Stimulated activated CD4-positive, alpha-beta T cell treated with anti-CD3 and anti-CD28 coated beads, Interleukin-15, amount 100 ng/mL, for 1 hour (primary cell): Measurements from ENCODE around the gene HOOK1.

ENCODE experiments used
- DNase-seq, 2 donors: peaks; one replicate each; pipeline ENCODE4 v3.0.0-alpha.2; 2020; ENCODE audit warnings: low read depth in 1 of 2, low spot score in 1 of 2

HOOK1 gene

DNA sequence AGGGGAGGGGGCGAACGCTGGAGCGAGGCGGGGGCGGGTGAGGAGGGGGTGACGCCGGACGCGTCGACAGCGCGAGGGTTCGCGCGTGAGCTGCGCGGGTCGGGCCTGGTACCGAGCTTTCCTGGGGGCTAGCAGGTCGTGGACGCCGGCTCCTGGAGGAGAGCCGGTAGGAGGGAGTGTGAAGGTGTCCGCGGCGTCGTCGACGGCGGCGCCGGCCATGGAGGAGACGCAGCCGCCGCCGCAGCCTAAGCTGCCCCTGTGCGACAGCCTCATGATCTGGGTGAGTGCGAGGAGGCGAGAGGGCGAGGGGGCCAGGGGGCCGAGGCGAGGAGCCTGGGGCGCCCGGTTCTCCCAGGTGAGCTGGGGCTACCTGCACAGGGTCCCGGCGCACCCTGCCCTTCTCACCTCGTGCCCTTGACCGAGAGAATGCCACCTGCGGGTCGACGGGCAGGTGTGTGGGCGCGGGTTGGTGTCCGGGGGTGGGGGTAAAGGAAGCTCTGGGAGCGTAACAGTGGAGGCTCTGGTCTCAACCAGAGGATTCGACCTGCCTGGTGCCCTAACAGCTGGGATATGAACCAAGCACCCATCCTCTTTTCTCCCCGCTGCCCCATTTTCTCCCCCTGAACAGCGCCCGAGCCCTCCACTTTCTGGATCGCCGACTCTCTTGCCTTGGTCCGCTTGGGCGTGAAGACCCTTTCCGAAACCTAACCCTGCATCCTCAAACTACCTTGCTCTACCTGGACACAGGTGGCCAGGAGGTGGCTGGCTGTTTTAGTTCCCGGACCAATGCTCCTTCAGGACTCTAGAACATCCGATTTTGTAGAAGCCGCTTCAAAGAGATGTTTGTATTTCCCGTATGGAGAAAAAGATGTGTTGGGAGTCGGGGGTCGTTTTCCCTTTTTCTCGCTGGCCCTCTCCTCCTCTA is at the start of gene HOOK1:
Gene HOOK1, plus strand, starts transcription at position 49 of the 925 bp plus-strand sequence. Its CDS starts 169 bp downstream, at position 218.
- no peak for DNase-seq

DNA sequence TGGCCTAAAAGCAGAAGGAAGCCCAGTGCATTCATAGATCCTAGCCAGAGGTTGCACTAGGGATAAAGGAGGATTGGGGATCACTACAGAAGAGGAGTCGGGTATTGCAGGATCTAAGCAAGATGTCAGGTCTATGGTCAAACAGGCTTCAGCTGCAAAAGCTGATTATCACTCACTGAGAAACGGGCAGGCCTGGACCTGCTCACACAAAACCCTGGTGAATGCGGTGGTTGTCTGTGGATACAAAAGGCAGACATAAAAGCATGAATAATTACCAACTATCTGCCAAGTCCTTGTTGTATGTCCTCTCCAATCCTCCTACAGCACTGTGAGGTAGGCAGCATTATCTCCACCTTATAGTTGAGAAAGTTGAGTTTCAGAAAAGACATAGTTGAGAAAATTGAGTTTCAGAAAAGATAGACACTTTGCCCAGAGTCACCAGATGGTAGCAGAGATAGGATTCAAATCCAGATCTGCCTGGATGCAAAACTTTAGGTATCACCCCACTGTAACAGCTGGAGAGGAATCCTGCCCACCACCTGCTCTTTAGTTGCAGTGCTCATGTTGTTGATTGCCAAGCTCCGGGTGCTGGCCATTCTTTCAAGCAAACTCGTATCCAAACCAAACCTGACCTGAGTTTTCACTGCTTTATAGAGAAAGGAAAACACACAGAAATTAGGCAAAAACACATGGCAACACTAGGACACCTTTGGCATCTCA is 49.6 kb upstream of the HOOK1 start:
- DNase-seq: no peak

DNA sequence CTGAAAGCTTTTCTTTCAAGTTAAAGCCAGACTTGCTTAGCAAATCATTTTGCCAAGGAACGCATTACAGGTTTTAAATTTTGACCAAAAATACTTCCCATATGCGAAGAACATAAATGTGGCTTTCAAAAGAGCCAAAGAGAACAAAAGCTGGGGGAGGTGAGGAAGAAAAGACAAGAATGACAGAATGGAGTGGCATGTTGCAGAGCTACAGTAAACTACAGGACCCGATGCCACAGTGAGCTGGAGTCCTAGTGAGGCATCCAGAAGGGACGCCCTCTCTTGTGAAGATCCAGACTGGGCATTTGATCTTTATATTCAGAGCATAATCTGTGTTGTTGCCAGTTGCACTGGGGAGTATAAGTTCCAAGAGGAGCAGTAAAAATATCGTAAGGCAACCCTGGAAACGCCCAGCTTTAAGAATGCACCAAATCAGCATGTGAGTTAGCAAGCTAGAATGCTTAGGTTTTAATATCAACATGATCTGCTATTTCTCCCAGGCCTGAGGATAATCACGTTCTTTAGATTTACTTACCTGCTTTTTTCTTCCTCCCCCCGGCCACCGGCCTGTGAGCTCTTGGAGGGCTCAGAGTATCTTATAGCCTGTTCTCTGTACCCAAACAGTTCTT is 48.4 kb upstream of the HOOK1 start:
- no peak for DNase-seq

DNA sequence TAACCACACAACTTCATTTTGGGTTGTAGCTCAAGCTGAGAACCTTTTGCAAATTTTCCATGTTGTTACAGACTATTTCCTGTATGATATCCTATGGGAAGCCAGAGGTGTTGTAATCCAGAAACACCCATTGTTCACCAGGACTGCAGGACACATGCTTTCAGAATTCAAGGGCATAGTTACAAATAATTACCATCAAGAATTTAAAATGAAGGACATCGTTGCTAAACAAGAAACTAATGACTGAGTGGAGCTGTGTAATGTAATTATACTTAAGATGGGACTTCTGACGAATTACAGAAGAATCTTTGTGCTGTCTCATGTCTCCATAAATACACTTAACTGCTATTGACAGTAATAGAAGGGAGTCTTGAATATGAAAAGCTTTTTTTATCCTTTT is 47.6 kb upstream of the HOOK1 start:
- no peak for DNase-seq

DNA sequence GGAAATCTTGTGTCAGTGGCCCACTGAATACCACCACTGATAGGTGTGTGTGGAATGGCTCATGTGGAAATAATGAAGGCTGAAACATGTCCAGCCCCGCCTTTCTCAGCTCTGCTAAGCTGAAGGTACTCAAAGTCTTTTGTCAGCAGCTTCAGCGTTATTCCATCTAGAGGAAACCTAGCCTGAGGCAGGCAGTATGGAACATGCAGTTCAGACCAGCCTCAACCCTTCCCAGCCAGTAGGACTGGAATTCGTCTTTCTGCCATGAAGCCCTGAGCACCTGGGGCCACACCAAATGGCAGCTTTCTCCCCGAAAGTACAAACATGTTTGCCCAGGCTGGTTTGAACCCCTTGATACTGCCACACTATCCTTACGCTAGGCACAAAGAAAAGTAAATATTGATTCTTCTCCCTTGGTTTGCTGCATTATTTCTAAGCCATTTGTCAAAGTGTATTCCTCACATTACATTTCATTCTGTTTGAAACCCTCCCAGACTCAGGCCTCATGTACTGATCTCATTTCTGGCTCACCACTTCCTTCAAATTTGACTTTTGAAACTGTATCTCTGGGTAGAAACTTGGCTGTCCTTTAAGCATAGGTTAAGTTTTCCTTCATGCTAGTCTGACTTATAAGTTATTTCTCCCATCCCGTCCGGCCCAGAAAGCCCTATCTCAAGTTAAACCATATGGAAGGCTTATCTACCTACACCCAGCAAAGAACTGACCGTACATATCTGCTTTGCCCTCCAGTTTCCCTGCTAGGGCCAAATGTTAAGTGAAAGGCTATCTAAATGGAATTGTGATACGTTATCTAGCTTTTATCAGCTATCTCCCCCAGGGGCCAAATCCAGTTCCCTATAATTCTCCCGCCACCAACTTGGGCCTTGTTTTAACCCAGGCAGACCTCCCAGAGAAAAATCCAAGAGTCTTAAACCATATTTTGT is 45.7 kb upstream of the HOOK1 start:
- no peak for DNase-seq

DNA sequence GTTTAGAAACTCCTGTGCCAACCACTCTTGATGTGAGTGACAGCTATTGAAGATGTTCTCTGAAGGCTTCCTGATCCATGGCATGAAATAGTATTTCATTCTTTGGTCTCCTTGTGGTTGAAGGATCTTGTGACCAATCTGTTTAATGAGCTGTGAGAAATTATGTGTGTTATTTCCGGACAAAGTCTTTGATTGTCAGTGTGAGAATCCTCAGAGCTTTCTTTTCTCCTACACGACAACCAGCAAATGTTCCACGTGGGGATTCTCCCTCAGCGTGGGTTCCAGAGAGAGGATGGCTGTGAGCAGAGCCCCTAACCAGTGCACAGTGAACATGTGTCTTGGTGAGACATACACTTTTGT is 45.0 kb upstream of the HOOK1 start:
- DNase-seq: no peak

DNA sequence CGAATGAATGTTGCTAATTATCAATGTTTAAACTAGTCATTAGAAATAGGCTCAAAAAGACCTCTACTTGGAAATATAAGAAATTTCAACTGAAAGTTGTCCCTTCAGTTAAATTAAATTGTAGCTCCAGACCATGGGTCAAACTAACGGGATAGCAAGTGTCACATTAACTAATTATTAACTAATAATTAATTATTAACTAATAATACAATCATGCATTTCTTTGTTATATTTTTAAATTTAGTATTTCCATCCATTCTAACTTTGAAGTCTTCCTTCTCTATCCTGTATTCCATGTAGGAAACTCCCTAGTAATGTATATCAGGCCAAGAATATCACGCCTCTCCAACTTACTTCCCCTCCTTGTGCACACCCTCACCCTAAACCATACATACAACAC is 43.4 kb upstream of the HOOK1 start:
- no peak for DNase-seq

DNA sequence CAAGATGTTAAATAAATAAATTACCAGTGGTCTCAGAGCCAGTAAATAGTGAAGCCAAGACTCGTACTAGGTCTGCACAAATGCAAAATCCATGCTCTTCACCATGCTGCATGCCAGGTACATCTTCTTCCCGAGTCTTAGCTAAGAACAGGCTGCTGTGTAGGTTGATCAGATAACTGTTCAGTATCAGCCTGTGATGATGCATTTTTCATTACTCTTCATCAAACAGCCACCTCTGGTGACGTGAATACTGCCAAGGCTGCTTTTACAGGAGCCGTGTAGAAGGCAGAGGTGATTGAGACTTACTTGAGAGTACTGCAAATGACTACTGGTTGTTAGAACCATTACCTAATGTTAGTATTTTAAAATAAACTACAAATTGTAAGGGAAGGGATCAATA is 39.3 kb upstream of the HOOK1 start:
- DNase-seq: no peak

DNA sequence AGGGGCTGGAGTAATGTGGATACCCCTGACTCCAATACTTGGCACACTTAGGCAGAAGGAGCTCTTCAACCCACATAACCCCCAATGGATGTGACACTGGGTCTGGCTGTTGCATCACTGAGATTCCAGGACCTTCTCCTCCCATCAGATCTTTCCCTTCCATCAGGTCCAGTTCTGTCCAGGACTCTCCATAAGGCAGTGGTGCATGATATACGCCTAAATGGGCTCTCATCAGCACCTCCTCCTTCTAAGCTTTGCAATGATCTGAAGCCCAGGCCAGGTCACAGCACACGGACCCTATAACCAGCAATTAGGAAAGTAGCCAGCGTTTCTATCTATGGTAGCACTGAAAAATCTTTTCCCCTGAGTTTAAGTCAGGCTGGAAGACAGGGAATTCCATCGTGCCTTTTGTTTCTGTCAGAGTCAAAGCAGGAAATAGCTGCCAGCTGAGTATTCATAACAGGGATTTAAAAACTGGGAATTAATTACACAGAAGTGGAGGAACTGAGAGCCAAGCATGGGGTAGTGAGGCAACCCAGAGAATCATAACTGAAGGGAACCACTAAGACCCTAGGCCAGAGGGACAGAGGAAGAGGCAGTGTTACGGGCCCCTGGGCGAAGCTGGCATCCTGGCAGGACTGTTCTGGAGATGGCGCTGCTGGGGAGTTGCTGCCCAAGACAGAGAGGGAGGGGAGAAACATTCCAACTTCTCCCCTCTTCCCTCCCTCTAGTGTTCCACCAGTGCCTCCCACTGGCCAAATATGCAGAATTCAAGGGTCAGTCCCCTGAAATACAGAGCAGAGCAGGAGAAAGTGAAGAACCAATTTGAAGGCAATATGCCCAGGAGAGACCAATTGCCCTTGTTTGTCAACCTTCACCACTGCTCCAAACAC is 37.5 kb upstream of the HOOK1 start:
- no peak for DNase-seq

DNA sequence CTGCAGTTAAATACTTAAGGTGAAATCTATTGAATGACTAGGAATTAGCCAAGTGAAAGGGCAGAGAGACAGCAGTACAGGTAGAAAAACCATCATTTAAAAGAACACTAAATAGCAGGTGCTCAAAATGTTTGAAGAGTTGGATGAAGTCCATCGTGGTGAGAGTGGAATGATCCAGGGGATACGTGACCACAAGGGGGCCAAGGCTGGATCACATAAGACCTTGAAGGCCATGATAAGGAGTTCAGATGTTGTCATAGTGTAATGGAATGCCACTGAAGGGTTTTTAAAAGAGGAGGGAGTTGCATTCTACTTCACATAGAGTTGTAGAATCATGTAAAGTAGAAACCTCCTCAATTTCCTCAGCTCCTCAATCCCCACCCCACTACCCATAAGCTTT is 34.8 kb upstream of the HOOK1 start:
- no peak for DNase-seq

DNA sequence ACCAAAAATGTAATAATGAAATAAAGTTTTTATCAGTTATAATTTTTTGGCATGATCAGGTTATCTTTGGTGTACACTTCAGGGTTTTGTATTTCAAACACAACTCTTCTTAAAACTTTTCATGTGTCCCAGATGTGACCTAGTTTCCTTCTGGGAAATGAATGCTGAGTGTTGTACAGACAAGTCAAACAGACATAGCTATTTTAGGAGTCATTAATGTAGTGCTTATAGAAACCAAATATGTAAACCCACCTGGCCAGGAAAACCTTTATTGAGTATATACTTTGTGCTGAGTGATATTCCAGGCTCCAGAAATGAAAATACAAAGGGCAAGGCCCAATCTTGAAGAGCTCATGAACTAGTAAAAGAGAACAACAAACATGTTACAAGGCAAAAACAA is 25.9 kb upstream of the HOOK1 start:
- no peak for DNase-seq

DNA sequence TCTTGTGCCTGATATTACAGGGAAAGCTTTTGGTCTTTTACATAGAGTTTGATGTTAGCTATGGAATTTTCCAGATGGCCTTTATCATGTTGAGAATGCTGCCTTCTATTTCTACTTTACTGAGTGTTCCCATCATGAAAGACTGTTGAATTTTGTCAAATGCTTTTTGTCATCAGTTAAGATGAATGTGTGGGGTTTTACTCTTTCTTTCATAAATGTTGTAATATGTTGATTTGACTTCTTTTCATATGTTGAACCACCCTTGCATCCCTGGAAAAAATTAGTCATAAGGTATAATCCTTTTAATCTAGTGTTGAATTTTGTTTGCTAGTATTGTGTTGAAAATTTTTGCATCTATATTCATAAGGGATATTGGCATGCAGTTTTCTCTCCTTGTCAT is 16.1 kb upstream of the HOOK1 start:
- no peak for DNase-seq

DNA sequence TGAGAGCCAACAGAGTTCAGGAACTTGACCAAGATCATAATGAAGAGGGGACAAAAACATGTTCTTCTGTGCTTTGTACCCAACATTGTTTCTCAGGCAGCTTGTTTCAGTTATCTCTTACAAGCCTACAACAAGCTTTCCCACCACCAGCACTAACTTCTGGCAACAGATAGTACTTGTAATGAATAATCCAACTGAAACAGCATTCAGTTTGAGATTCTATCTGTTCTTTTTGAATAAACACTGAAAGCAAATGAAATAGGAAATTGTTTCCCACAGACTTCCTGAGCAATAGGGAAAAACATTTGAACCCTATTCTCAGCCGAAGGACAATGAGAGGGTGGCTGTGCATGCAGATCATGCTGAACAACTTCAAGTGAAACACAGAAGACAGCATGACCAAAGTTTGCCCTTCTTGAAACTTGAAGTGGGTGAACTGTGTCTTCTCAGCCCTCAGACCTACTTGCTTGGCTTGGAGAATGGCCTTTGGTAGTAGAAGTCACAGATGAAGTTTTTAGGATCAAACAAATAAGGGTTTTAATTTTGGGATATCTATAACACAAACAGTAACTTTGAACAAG is 11.2 kb upstream of the HOOK1 start:
- DNase-seq: no peak

DNA sequence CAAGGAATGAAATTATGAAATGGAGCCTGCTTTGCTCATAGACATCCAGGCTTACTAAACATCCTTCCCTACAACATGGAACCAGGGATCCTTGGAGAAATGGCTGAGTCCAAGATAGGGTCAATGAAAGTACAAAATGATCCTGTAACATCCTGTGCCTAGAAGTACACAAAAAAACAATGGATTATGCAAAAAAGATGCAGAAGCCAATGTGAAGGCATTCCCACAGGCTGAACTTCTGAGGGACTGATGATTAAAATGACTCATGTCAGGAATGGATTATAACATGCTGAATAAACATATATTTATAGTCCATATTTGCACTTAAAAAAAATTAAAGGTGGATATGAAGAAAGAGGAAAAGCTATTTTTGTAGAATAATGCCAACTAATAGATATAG is 10.4 kb upstream of the HOOK1 start:
- DNase-seq: no peak

DNA sequence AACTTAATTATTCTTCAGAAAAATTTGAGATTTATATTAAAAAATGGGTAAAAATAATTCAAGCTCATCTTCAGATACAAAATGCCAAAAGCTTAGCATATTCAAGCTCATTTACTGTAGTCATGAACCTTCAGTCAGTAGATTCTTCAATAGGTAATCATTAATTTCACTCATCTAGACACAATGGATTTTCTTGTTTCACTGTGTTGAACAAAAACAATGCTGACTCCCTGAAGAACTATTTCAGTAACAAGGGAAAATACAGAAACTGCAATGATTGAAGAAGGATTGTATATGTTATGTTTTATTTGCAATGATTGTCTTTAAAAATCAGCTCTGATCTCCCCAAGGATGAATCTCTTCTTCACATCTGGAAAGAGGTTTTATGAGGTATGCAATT is 9.2 kb upstream of the HOOK1 start:
- DNase-seq: no peak

DNA sequence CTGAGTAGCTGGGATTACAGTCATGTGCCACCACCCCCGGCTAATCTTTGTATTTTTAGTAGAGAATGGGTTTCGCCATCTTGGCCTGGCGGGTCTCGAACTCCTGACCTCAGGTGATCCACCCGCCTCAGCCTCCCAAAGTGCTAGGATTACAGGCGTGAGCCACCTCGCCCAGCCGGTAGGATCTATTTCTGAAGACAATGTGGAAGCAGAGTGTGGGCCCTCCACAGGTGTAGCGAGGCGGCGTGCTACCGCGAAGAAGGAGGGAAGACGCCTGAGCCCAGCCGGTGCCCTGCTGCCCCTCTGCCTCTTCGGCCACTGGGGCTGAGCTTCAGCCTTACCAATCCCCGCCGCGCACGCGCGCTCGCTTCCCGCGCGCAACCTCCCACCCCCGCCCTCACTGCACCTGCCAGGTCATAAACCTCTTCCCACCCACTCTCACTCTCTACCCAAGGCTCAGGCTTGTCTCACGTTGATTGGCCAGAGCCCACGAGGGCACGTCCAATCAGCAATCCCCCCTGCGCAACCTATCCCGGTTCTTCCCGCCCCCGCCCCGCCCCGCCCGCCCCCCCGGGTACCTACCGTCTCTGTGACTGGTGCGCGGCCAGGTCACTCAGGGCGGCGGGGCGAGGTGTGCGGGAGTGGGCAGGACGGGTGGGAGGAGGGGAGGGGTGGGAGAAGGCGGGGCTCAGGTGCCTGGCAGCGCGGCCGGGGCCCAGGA is 409 bp upstream of the HOOK1 start:
- DNase-seq: peak; percentile 71 to 81

DNA sequence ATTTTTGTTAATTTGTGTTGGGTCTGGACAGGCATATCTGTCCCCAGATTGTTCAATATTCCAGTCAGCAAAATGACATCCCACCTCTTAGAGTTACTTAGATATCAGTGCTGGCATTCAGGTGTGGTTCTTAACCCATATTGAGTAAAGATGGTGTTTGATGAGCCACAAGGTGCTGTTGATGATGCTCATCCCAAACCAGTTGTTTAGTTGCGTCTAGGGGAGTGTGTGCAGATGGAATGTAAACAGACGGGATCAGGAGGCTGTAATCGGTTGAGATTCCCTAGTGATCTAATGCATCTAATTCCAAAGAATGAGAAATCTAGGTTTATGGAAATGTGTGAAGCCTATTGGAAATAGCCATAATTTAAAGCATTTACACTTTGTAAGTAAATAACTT is 1.1 kb downstream of the HOOK1 start:
- no peak for DNase-seq

DNA sequence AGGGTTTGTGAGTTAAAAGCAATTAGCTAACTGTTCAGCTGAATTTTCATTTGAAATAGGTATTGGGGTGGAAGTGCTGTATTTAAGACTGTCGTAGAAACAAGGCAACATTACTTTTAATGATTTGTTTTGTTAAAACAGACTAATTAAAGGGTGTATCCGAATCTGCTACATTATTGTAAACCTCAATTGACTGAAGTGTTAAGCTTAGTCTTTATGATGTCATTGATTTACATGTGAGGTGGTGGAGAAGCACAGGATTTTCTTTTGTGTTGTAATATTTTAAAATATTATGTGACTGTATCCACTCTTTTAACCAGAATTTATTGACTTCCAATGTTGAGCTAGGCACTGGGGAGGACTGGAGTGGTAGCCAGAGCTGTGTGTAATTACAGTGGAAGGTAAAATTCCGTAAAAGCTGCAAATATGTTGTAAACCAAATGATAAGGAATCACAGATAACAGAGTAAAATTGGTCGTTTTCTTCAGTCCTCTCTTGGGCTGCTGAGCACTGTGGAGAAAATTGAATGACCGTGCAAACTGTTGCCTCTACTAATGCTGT is 1.6 kb downstream of the HOOK1 start:
- DNase-seq: no peak
